K562 (cell line): ENCODE data around the gene CLCN1. TPM values are rescaled to one million over a fixed set of nuclear protein-coding genes. Genes with fewer than 3 reads are reported as not detected.

Source experiments
- ATAC-seq: fragments of 200-7000 bp; cut with Tn5 transposase; 3 replicates; pipeline ENCODE4 v1.9.1; 2020; ENCODE audit warnings: moderate library complexity
- BruUV-seq: library from RNA; stranded (reverse); fragments of 400-500 nt; replicated peaks from 2 replicates; lab custom pipeline; 2021; lab: Mats Ljungman, UMichigan
- CTCF ChIA-PET: fragments of 300-600 bp; formaldehyde crosslinking; extraction: SDS; loops from one replicate; lab custom pipeline; 2021; ENCODE audit warnings: low intra/inter-chr PET ratio; lab: Yijun Ruan, JAX
- POLR2A ChIA-PET: fragments of 300-600, 350-650 bp; sonication (Branson Sonifier 250); formaldehyde crosslinking; extraction: SDS; loops from one replicate; lab custom pipeline; 2021; ENCODE audit warnings: antibody characterized with exemption, inconsistent platforms; lab: Yijun Ruan, JAX
- DNase-seq, 4 experiments: peaks; one replicate each; pipeline versions ENCODE4 v3.0.0 to v3.0.0-alpha.2; 2011 to 2018; ENCODE audit warnings: low spot score in 3 of 4, mixed read lengths in 3 of 4; ENCODE audit errors: extremely low read depth in 1 of 4
- FAIRE-seq: peaks from 2 replicates; lab custom pipeline; 2011; peaks lifted over from hg19 to GRCh38; lab: Jason Lieb, UNC
- H2AFZ ChIP-seq: 2 replicates; pipeline ENCODE4 v1.6.0; 2011; ENCODE audit warnings: low read depth, low read length, control low read depth, inconsistent platforms
- H3K27ac ChIP-seq: fragments of 200-600 bp; 3 replicates; pipeline ENCODE4 v1.8.0; 2011; ENCODE audit warnings: low read depth, mild to moderate bottlenecking, control low read depth, inconsistent platforms, low read length, moderate library complexity, mixed read lengths; ENCODE audit errors: extremely low read depth
- H3K27me3 ChIP-seq, 2 experiments: fragments of 300-600 bp in 1 of 2; 2 replicates in 1 of 2; 3 replicates in 1 of 2; pipeline versions ENCODE4 v1.6.0 to v1.8.0; 2011; ENCODE audit warnings: inconsistent platforms in 2 of 2, low read length in 2 of 2, mild to moderate bottlenecking in 1 of 2, mixed read lengths in 1 of 2, moderate library complexity in 1 of 2; ENCODE audit not compliant: control insufficient read depth in 2 of 2, insufficient read depth in 2 of 2
- H3K36me3 ChIP-seq: fragments of 300-600 bp; 3 replicates; pipeline ENCODE4 v1.8.0; 2011; ENCODE audit warnings: mild to moderate bottlenecking, low read length, inconsistent platforms; ENCODE audit not compliant: control insufficient read depth, insufficient read depth
- H3K4me1 ChIP-seq, 2 experiments: fragments of 200-600 bp in 1 of 2; replicated peaks in 1 of 2; 2 replicates in 1 of 2; 3 replicates in 1 of 2; pipeline versions ENCODE4 v1.5.1 to v1.8.0; 2011; ENCODE audit warnings: inconsistent platforms in 2 of 2, low read length in 2 of 2, mild to moderate bottlenecking in 1 of 2, mixed read lengths in 1 of 2, moderate library complexity in 1 of 2; ENCODE audit not compliant: control insufficient read depth in 2 of 2, insufficient read depth in 2 of 2
- H3K4me2 ChIP-seq: 2 replicates; pipeline ENCODE4 v1.6.1; 2011; ENCODE audit warnings: low read length, control low read depth, inconsistent platforms, mixed read lengths; ENCODE audit not compliant: insufficient read depth
- H3K4me3 ChIP-seq: fragments of 200-600 bp; sonication (generic), shearing (Covaris generic); 2 replicates; pipeline ENCODE4 v1.5.1; 2016; ENCODE audit warnings: control low read depth, inconsistent platforms
- H3K79me2 ChIP-seq: fragments of 200-600 bp; 3 replicates; pipeline ENCODE4 v1.8.0; 2011; ENCODE audit warnings: low read length, inconsistent platforms; ENCODE audit not compliant: control insufficient read depth, insufficient read depth
- H3K9ac ChIP-seq, 2 experiments: 2 replicates each; pipeline versions ENCODE4 v1.6.0 to v1.6.1; 2011; ENCODE audit warnings: low read depth in 2 of 2, low read length in 2 of 2, control low read depth in 1 of 2, inconsistent platforms in 1 of 2, mild to moderate bottlenecking in 1 of 2, mixed read lengths in 1 of 2; ENCODE audit not compliant: insufficient read depth in 1 of 2
- H3K9me1 ChIP-seq: one replicate; pipeline ENCODE4 v1.6.0; 2011; ENCODE audit warnings: inconsistent platforms, mild to moderate bottlenecking, low read length, moderate library complexity; ENCODE audit not compliant: control insufficient read depth, insufficient read depth
- H3K9me3 ChIP-seq: replicated peaks from 2 replicates; pipeline ENCODE4 v1.5.1; 2011; ENCODE audit warnings: low read depth, low read length, inconsistent platforms; ENCODE audit not compliant: control insufficient read depth, insufficient read depth
- H4K20me1 ChIP-seq: replicated peaks from 2 replicates; pipeline ENCODE4 v1.6.1; 2011; ENCODE audit warnings: low read length, inconsistent platforms, mixed read lengths; ENCODE audit not compliant: control insufficient read depth, insufficient read depth
- CHCHD3 ChIP-seq: fragments of 250-450 bp; sonication (Bioruptor Pico); IDR thresholded peaks from 2 replicates; pipeline ENCODE4 v2.1.2; 2022; ENCODE audit warnings: mild to moderate bottlenecking
- EP400 ChIP-seq: fragments of 450-650 bp; IDR thresholded peaks from 2 replicates; pipeline ENCODE4 v1.6.1; 2017; ENCODE audit warnings: antibody characterized with exemption, mild to moderate bottlenecking, moderate library complexity
- HDAC3 ChIP-seq: fragments of 450-650 bp; IDR thresholded peaks from 2 replicates; pipeline ENCODE4 v1.6.1; 2018; ENCODE audit warnings: borderline replicate concordance, mild to moderate bottlenecking, moderate library complexity; ENCODE audit not compliant: partially characterized antibody
- NR3C1 ChIP-seq: sonication (generic); formaldehyde crosslinking; IDR thresholded peaks from 2 replicates; pipeline ENCODE4 v1.8.1; 2022; ENCODE audit warnings: missing genetic modification reagents
- POLR3A ChIP-seq: IDR thresholded peaks from 2 replicates; pipeline ENCODE4 v1.6.1; 2011; ENCODE audit warnings: borderline replicate concordance, mild to moderate bottlenecking, moderate library complexity; ENCODE audit not compliant: insufficient read length, insufficient read depth; ENCODE audit errors: extremely low read depth
- PURB ChIP-seq: sonication (generic); formaldehyde crosslinking; IDR thresholded peaks from 2 replicates; pipeline ENCODE4 v1.9.0; 2021; ENCODE audit warnings: low read depth, mild to moderate bottlenecking, missing genetic modification reagents
- SMC3 ChIP-seq: conservative IDR thresholded peaks from 2 replicates; pipeline ENCODE4 v1.6.1; 2011; ENCODE audit warnings: low read depth, low read length, improper control_type of control experiment; ENCODE audit not compliant: insufficient read depth
- ZZZ3 ChIP-seq: fragments of 450-650 bp; IDR thresholded peaks from 2 replicates; pipeline ENCODE4 v1.6.1; 2016; ENCODE audit warnings: antibody characterized with exemption, mild to moderate bottlenecking, moderate library complexity
- WGBS: fragments of 100-300 bp; shearing (Covaris generic); methylation state at CpG from one replicate; pipeline ENCODE4 v1.1.6; 2016; ENCODE audit warnings: low coverage, mixed read lengths; ENCODE audit not compliant: insufficient coverage; ENCODE audit errors: missing lambda C conversion rate; 5-methylcytosine and 5-hydroxymethylcytosine counted together
- in situ Hi-C: fragments of 300-500 bp; cut with MboI; formaldehyde crosslinking; loops from 4 replicates; pipeline ENCODE4 v1.15.0; 2018; ENCODE audit warnings: inconsistent platforms, mixed read lengths
- intact Hi-C: fragments of 100-400 bp; cut with micrococcal nuclease; formaldehyde crosslinking; loops from 2 replicates; pipeline ENCODE4 v1.14.2; 2022
- polyA plus RNA-seq, 8 experiments: library from polyadenylated mRNA; depleted of rRNA in 4 of 8; stranded (reverse) in 5 of 8; unstranded in 3 of 8; fragments of >200 nt; fragmentation: Nextera tagmentation in 2 of 8; fragmentation: Illumina TruSeq in 1 of 8; extraction: Ambion mirVana in 2 of 8; extraction: Trizol in 1 of 8; gene quantifications; 2 replicates each; pipeline versions ENCODE4 v1.2.1 to v1.2.3, GENCODE V29; 2011 to 2014; ENCODE audit warnings: inconsistent platforms in 1 of 8, missing spikeins in 1 of 8
- total RNA-seq, 7 experiments: library from RNA; depleted of rRNA in 6 of 7; stranded (reverse); fragments of >200 nt in 6 of 7; fragmentation: Illumina TruSeq in 2 of 7; extraction: Trizol in 2 of 7; gene quantifications; 2 replicates each; pipeline versions ENCODE4 v1.2.1 to v1.2.3, GENCODE V29; 2011 to 2021; ENCODE audit warnings: low replicate concordance in 1 of 7

The CLCN1 gene
- total and polyA plus RNA-seq, 9 of the 15 experiments (the other 6 are each of a cell fraction or from before 2014, with no cell fraction given), result 0.01 to 0.11 (median 0.04) TPM; not detected in 4

DNA sequence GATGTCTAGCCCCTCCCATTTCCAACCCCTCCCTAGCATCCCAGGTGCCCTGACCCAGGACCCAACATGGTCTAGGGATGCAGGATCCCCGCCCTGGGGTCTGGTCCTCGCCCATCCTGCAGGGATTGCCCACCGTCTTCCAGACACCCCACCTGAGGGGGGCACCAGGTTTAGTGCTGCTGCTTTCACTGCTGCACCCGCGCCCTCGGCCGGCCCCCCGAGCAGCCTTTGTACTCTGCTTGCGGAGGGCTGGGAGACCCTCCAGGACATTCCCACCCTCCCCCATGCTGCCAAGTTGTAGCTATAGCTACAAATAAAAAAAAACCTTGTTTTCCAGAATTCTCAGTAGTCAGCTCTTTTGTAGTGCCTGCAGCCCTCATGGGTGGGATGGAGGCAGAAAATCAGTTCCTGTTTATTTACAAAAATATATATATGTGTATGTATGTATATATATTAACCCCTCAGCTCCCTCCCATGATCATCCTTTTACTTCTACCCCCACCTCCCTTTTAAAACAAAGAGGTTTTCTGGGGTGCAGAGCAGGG lies 74.9 kb downstream of the CLCN1 start (continued):
- TF ChIP-seq EP400, result no peak
- TF ChIP-seq HDAC3, result no peak
- no peak for TF ChIP-seq NR3C1 (CRISPR knock-in tag)
- no peak for TF ChIP-seq CHCHD3
- TF ChIP-seq PURB, result no peak

DNA sequence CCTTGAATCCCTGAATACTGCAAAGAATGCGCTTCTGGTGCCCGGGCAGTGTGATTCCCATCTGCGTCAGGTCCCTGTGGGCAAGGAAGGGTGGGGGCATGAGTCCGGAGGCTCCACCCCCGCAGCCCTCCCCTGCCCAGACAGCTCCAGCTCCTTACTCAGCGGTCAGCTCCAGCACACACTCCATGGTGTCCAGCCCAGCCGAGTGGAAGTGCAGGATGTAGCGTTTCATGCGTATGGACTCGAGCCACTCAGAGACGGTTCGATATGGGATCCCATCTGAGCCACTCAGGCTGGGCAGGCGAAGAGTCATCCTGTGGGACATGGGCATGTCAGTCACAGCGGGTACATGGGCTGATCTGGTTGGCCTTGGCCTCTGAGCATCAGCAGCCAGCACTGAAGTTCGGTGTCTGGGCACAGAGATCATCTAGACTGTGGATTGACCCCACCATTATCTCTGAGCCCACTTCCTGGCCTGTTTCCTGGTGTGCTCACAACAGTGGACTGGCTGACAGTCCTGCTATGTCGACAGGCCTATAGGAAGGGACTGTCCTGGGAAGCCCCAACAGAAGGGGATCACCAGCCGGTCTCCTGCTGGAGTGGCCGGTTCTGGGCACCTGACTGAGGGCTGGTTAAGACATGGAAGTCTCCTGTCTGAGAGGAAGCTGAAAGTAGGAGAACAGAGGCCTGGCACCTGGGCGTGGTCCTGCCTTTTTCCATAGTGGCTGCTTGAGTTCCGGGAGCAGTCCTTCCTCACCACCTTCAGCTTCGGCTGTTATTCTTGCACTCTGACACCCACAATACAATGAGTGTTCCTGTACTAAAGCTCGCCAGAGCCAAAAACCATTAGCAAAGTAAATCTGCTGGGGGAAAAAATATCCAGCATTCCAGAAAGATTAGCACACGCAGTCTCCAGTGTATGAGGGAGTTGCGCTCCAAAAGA lies 75.8 kb downstream of the CLCN1 start:
- POLR2A ChIA-PET, result interaction anchor here (1.1 to 9.7 kb wide), 6 partner anchors 8 to 113 kb away, joined by 3 to 131 read pairs (median 8); partner anchors contain the start of genes EPHA1 and ZYX
- no peak for FAIRE-seq
- H3K9ac ChIP-seq, result peak overlapping the region in 1 of 2 experiments; percentile 45; a peak in 2 of 4 replicates
- in situ Hi-C loops, result no loop called here
- ATAC-seq, result peak; percentile 2; the same call in 1 of the 3 replicates
- H3K36me3 ChIP-seq, result peaks cover 48% of the 10 kb centered on the region; the same call in 2 of the 3 replicates
- no peaks in the 10 kb centered on the region for H3K79me2 ChIP-seq
- WGBS, result 81% methylated on average over 24 of the region's 24 CpGs
- BruUV-seq, result no TSS peak
- H2AFZ ChIP-seq, result no peak overlapping the region
- intact Hi-C loops, result no loop called here
- peaks cover 8 to 34% of the 10 kb centered on the region in 2 experiments; a peak in 4 of 5 replicates for H3K27me3 ChIP-seq
- no peak overlapping the region for H3K27ac ChIP-seq
- CTCF ChIA-PET, result no interaction called here
- H3K4me3 ChIP-seq, result no peak overlapping the region
- H4K20me1 ChIP-seq, result peaks cover 32% of the 10 kb centered on the region
- H3K9me3 ChIP-seq, result no peaks in the 10 kb centered on the region
- H3K4me1 ChIP-seq, result peaks cover 0 to 22% of the 10 kb centered on the region in 2 experiments; a peak in 2 of 5 replicates
- no peak overlapping the region for H3K4me2 ChIP-seq
- peaks cover 8% of the 10 kb centered on the region for H3K9me1 ChIP-seq
- peak in 1 of 4 experiments; percentile 20 for DNase-seq
- TF ChIP-seq ZZZ3 (no peak), POLR3A (no peak), SMC3 (no peak)
